ENCODE measurements around the gene TBC1D22A.

The TBC1D22A gene

DNA sequence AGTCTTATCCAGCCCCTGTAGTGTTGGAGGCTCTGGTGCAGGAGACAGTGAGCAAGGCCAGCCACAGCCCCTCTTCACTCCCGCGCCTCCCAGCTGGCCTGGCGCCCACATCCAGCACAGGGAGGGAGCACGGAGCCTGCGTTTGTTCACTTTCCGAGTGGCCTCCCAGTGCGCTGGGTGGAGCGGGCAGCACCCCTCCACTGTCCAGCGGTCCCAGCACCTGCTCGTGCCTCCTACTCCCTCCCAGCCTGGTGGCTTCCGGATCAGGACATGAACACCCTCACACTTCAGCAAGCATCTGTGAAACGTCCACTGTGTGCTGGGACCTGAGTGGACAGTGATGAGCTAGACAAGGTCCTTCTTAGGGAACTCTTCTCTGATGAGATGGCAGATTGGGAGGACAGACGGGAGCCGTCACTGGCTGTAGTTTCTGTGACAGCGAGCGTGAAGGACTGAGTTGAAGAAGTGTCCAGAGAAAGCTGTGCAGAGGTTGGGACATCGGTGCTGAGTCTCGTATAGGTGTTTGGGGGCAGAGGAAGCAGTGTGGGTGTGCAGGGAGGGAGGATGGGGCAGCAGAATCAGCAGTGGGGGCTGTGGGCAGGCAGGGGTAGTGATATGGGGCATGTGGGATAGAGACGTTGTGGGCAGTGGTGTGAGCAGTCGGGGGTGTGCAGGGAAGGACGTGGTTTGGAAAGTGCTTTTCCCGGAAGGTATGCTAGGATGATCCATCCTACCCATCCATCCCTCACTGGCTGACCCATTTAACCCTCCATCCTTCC lies 256.8 kb downstream of the TBC1D22A start:
- Histone ChIP-seq H3K9me3 (ENCODE audit: insufficient read depth, low read depth, low read length) (peaks cover 14% of the 10 kb centered on the region), H3K4me1 (ENCODE audit: insufficient read depth, low read length) (no peaks in the 10 kb centered on the region), H3K36me3 (ENCODE audit: insufficient read depth, low read depth, low read length) (no peaks in the 10 kb centered on the region), H3K9ac (ENCODE audit: low read depth, low read length) (no peak overlapping the region), H3K27ac (ENCODE audit: low read length) (no peak overlapping the region), H3K27me3 (ENCODE audit: insufficient read depth, low read length) (no peaks in the 10 kb centered on the region), H3K4me3 (ENCODE audit: low read length) (no peak overlapping the region)

DNA sequence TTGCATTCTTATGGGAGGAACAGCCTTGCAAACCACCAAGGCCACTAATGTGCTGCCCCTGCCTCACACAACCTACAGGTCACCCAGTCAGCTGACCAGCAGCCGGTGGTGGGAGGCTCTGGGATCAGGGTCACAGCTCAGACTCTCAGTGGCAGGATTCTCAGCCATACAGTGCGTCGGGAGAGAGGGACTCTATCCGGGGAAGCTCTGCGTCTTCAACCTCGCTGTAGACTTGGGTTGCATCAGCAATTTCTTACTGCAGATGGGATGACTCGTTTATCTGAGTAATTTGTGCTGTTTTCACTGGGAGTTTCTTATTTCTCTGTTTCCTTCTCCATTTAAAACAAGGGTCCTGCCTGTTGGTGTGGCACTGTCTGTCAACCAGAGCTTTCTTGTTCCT lies 257.7 kb downstream of the TBC1D22A start:
- Histone ChIP-seq H3K36me3 (ENCODE audit: insufficient read depth, low read depth, low read length) (no peaks in the 10 kb centered on the region), H3K27ac (ENCODE audit: low read length) (no peak overlapping the region), H3K9ac (ENCODE audit: low read depth, low read length) (no peak overlapping the region), H3K9me3 (ENCODE audit: insufficient read depth, low read depth, low read length) (peaks cover 14% of the 10 kb centered on the region), H3K4me3 (ENCODE audit: low read length) (no peak overlapping the region), H3K4me1 (ENCODE audit: insufficient read depth, low read length) (no peaks in the 10 kb centered on the region), H3K27me3 (ENCODE audit: insufficient read depth, low read length) (no peaks in the 10 kb centered on the region)

DNA sequence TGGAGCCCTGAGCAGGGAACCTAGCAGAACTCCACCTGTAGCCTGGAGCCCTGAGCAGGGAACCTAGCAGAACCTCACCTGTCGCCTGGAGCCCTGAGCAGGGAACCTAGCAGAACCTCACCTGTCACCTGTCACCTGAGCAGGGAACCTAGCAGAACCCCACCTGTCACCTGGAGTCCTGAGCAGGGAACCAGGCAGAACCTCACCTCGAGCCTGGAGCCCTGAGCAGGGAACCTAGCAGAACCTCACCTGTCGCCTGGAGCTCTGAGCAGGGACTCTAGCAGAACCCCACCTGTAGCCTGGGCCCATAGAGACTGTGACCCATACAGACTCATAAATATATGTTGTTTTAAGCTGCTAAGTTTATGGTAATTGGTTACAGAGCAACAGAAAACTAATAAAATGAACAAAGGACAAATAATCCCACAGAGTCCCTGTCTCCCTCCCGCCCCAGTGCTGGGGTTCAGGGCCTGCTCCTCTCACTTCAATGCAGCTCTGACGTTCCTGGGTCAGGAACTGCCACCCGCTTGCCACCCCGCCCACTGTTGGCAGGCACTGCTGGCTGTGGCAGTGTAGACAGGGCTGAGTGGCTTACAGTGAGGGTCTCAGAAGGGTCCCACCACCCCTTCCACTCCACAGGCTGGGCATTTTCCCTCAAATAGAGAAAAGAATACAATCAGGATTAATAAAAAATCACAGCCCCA lies 259.1 kb downstream of the TBC1D22A start:
- H3K4me3 ChIP-seq (ENCODE audit: low read length): no peak overlapping the region
- no peak overlapping the region for H3K9ac ChIP-seq (ENCODE audit: low read depth, low read length)
- no peak overlapping the region for H3K27ac ChIP-seq (ENCODE audit: low read length)
- H3K36me3 ChIP-seq (ENCODE audit: insufficient read depth, low read depth, low read length): no peaks in the 10 kb centered on the region
- no peaks in the 10 kb centered on the region for H3K27me3 ChIP-seq (ENCODE audit: insufficient read depth, low read length)
- H3K4me1 ChIP-seq (ENCODE audit: insufficient read depth, low read length): no peaks in the 10 kb centered on the region; the same call in 1 of the 2 replicates
- H3K9me3 ChIP-seq (ENCODE audit: insufficient read depth, low read depth, low read length): peaks cover 14% of the 10 kb centered on the region

DNA sequence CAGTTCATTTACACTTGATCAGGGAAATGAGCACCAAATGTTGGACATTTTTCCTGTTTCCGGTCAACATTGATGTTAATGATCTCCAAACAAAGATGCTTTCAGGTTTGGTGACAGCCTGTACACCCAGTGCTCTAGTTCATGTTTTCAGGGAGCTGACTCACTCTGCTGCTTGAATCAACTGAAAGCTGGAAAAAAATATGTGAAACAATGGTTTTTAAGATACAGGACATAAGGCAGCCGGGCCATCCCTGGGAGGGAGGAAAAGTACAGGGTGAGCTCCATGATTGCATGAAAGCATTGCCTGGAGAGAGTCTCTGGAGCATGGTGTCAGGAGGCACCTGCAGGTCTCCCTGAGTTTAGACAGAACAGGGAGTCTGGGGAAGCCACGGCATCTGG lies 259.6 kb downstream of the TBC1D22A start:
- no peaks in the 10 kb centered on the region; the same call in 1 of the 2 replicates for H3K4me1 ChIP-seq (ENCODE audit: insufficient read depth, low read length)
- H3K9ac ChIP-seq (ENCODE audit: low read depth, low read length): no peak overlapping the region
- no peaks in the 10 kb centered on the region for H3K27me3 ChIP-seq (ENCODE audit: insufficient read depth, low read length)
- H3K9me3 ChIP-seq (ENCODE audit: insufficient read depth, low read depth, low read length): peaks cover 14% of the 10 kb centered on the region
- no peaks in the 10 kb centered on the region for H3K36me3 ChIP-seq (ENCODE audit: insufficient read depth, low read depth, low read length)
- H3K4me3 ChIP-seq (ENCODE audit: low read length): no peak overlapping the region
- no peak overlapping the region for H3K27ac ChIP-seq (ENCODE audit: low read length)

DNA sequence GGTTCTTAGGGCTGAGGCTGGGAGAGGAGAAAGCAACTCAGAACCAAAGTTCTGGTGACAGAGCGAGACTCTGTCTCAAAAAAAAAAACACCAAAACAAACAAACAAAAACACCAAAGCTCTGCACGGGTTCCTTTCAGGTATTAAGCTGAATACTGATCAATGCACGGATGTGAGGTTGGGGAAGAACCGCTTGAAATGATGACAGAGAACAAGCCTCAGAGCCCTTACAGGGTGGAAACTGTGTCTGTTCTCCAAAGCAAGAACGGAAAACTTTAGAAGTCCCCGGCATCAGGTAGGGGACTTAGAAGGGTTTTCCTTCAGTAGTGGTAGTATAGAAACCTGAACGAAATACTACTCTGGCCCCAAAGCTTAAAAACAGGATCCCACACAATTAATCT lies 260.0 kb downstream of the TBC1D22A start:
- no peak overlapping the region for H3K9ac ChIP-seq (ENCODE audit: low read depth, low read length)
- no peak overlapping the region for H3K27ac ChIP-seq (ENCODE audit: low read length)
- H3K9me3 ChIP-seq (ENCODE audit: insufficient read depth, low read depth, low read length): peaks cover 14% of the 10 kb centered on the region
- H3K4me1 ChIP-seq (ENCODE audit: insufficient read depth, low read length): peaks cover 2% of the 10 kb centered on the region; the same call in 1 of the 2 replicates
- no peak overlapping the region for H3K4me3 ChIP-seq (ENCODE audit: low read length)
- H3K36me3 ChIP-seq (ENCODE audit: insufficient read depth, low read depth, low read length): no peaks in the 10 kb centered on the region
- H3K27me3 ChIP-seq (ENCODE audit: insufficient read depth, low read length): no peaks in the 10 kb centered on the region

DNA sequence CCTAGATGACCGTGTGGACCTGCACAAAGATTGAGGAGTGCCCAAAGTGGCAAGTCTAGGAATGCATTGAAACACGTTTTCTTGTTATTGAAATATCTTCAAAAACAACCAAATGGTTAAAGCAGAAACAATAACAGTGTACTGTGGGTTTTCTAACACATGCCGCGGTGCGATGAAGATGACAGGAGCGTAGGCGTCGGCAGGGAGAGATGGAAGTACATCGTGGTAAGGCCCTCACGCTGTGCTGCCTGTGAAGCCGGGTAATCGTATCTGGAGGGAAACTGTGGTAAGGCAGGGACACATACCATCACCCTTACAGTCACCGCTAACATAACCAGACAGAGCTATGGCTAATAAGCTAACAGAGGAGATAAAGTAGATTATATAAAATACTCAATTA lies 261.4 kb downstream of the TBC1D22A start:
- H3K36me3 ChIP-seq (ENCODE audit: insufficient read depth, low read depth, low read length): no peaks in the 10 kb centered on the region
- H3K9ac ChIP-seq (ENCODE audit: low read depth, low read length): no peak overlapping the region
- H3K4me1 ChIP-seq (ENCODE audit: insufficient read depth, low read length): peaks cover 10% of the 10 kb centered on the region; the same call in 1 of the 2 replicates
- no peaks in the 10 kb centered on the region for H3K27me3 ChIP-seq (ENCODE audit: insufficient read depth, low read length)
- H3K9me3 ChIP-seq (ENCODE audit: insufficient read depth, low read depth, low read length): peaks cover 14% of the 10 kb centered on the region
- H3K4me3 ChIP-seq (ENCODE audit: low read length): no peak overlapping the region
- H3K27ac ChIP-seq (ENCODE audit: low read length): no peak overlapping the region

DNA sequence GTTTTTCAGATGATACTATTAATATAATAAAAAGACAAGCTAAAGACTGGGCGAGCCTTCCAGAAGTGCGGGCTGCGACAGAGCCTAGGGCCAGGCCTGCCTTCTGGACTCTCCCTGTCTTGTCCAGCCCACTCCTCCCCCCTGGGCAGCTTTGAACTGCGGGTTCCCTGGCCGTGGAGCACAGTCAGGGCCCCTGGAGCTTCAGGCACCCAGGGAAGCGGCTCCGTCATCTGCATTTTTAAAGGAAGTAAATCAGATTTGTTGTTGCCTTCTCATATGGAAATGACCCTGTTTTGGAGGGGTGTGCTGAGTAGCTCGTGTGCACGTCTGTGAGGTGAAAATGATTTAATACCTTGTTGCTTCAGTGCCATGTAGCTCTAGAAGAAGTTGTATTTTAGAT lies 265.3 kb downstream of the TBC1D22A start:
- Histone ChIP-seq H3K27me3 (ENCODE audit: insufficient read depth, low read length) (no peaks in the 10 kb centered on the region), H3K36me3 (ENCODE audit: insufficient read depth, low read depth, low read length) (no peaks in the 10 kb centered on the region), H3K4me3 (ENCODE audit: low read length) (peak overlapping the region; percentile 56; the same call in 1 of the 2 replicates), H3K9me3 (ENCODE audit: insufficient read depth, low read depth, low read length) (no peaks in the 10 kb centered on the region), H3K4me1 (ENCODE audit: insufficient read depth, low read length) (peaks cover 10% of the 10 kb centered on the region; the same call in 1 of the 2 replicates), H3K27ac (ENCODE audit: low read length) (no peak overlapping the region), H3K9ac (ENCODE audit: low read depth, low read length) (no peak overlapping the region)

DNA sequence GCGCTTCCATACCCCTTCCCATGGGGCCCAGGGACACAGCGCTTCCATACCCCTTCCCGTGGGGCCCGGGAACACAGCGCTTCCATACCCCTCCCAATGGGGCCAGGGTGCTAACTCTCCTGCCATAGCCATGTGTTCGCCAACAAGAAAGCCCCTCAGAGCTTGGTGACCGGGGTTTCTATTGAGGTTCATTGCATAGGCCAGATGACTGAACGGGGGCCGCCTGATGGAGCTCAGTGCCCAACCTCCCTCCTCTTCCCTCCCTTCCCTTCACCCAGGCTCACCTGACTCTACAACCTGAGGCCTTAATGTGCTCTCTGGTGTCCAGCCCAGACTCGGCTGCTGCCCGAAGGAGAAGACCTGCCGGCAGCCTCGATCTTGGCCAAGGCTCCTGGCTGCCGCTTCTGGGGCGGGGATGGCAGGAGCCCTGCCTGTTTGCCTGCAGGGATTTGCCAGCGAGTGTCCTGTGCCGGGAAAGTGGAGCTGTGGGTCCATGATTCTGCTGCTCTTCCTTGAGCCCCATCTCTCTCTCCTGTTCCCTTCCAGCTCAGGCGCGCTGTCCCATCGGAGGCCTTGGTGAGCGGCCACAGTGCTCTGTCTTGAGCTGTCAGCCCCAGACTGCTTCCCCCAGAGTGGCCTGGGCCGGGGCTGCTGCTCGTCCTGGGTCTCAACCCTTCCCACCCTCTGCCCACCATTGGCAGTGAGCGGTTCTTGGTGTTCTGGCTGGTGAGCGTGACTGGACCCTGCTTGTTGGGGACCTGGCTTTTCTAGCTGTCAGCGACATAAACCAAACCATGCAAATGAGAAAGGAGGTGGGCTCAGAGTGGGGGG lies 267.0 kb downstream of the TBC1D22A start:
- H3K4me3 ChIP-seq (ENCODE audit: low read length): no peak overlapping the region
- no peak overlapping the region for H3K27ac ChIP-seq (ENCODE audit: low read length)
- H3K36me3 ChIP-seq (ENCODE audit: insufficient read depth, low read depth, low read length): no peaks in the 10 kb centered on the region
- H3K4me1 ChIP-seq (ENCODE audit: insufficient read depth, low read length): peaks cover 10% of the 10 kb centered on the region; the same call in 1 of the 2 replicates
- H3K9ac ChIP-seq (ENCODE audit: low read depth, low read length): no peak overlapping the region
- H3K27me3 ChIP-seq (ENCODE audit: insufficient read depth, low read length): no peaks in the 10 kb centered on the region
- no peaks in the 10 kb centered on the region for H3K9me3 ChIP-seq (ENCODE audit: insufficient read depth, low read depth, low read length)

DNA sequence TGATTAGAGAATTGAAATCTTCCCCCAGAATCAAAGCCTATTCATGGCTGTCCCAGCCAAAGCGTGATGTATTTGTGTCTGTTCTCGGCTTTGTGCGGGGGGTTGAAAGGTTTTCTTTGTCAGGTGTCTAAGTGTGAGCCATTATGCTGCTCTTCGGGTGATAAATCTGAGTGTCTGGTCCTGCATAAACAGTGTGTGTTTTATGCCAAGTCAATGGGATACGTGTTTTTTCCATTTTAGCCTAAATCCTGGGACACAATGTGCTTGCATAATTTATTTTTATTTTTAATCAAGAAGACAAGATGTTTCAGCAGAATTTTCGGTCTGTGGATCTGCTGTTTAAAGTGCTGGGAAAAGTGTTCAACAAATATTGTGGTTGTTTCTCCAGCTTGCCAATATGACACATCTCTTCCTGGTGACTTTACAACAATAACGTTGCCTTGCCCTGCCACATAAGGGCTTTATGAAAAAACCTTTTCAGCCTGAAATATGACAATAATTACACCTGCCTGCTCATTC lies 267.8 kb downstream of the TBC1D22A start:
- Histone ChIP-seq H3K27ac (ENCODE audit: low read length) (no peak overlapping the region), H3K4me1 (ENCODE audit: insufficient read depth, low read length) (peaks cover 10% of the 10 kb centered on the region; the same call in 1 of the 2 replicates), H3K4me3 (ENCODE audit: low read length) (no peak overlapping the region), H3K9ac (ENCODE audit: low read depth, low read length) (no peak overlapping the region), H3K27me3 (ENCODE audit: insufficient read depth, low read length) (no peaks in the 10 kb centered on the region), H3K36me3 (ENCODE audit: insufficient read depth, low read depth, low read length) (no peaks in the 10 kb centered on the region), H3K9me3 (ENCODE audit: insufficient read depth, low read depth, low read length) (no peaks in the 10 kb centered on the region)

DNA sequence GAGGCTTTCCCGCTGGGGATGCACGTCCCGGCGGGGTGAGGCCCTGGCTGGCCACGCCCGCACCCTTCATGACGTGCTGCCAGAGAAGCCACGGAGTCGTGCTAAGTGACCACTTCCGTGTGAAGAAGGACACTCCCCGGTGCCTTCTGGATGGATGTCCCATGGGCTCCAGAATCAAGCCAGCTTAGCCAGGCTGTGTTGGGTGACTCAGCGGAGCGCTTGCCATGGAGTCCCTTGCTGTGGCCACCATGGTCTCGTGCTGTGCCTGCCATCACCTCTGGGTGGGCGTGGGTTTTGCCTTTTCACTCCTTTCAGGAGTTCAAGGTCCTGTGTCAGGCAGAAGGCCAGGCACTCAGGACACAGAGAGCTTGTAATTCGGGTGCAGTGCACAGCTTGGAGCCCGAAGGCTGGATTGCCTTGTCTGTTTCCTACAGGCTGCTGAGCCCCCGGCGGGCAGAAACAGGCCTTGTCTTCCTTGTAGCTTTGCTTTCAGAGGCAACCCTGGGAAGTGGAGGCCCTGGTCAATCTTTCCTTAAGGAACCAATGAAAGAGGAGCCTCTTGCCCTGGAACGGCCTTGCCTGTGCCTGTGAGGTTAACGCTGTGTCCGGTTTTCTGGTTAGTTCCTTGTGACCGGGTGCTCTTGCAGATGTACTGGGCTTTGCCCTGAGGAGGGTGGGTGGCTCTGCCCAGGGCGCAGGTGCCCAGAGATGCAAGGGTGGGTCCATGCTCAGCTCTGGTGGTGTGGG lies 268.6 kb downstream of the TBC1D22A start:
- no peak overlapping the region for H3K9ac ChIP-seq (ENCODE audit: low read depth, low read length)
- H3K4me3 ChIP-seq (ENCODE audit: low read length): no peak overlapping the region
- no peak overlapping the region for H3K27ac ChIP-seq (ENCODE audit: low read length)
- no peaks in the 10 kb centered on the region for H3K27me3 ChIP-seq (ENCODE audit: insufficient read depth, low read length)
- H3K4me1 ChIP-seq (ENCODE audit: insufficient read depth, low read length): peaks cover 10% of the 10 kb centered on the region; the same call in 1 of the 2 replicates
- H3K36me3 ChIP-seq (ENCODE audit: insufficient read depth, low read depth, low read length): no peaks in the 10 kb centered on the region
- no peaks in the 10 kb centered on the region for H3K9me3 ChIP-seq (ENCODE audit: insufficient read depth, low read depth, low read length)

DNA sequence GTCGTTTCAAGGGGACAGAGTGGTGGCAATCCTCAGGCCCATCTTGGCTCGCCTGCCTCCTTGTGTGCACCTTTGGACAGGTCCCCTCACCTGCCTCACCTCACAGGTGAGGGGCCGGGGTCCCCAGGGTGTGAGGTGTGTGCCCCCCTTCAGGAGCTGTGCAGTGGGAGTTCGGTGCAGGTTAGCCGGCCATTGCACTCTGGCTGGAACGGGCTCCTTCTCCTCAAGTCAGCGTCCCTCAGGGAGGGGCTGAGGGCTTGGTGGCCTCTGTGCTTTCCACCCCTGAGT lies 269.1 kb downstream of the TBC1D22A start:
- H3K27ac ChIP-seq (ENCODE audit: low read length): no peak overlapping the region
- H3K27me3 ChIP-seq (ENCODE audit: insufficient read depth, low read length): no peaks in the 10 kb centered on the region
- H3K9ac ChIP-seq (ENCODE audit: low read depth, low read length): no peak overlapping the region
- H3K4me1 ChIP-seq (ENCODE audit: insufficient read depth, low read length): peaks cover 10% of the 10 kb centered on the region; the same call in 1 of the 2 replicates
- H3K4me3 ChIP-seq (ENCODE audit: low read length): no peak overlapping the region
- no peaks in the 10 kb centered on the region for H3K36me3 ChIP-seq (ENCODE audit: insufficient read depth, low read depth, low read length)
- no peaks in the 10 kb centered on the region for H3K9me3 ChIP-seq (ENCODE audit: insufficient read depth, low read depth, low read length)
